HCT116 (cell line): ENCODE results near the gene HNRNPH1. TPM values are rescaled to one million over a fixed set of nuclear protein-coding genes. Genes with fewer than 3 reads are reported as not detected.

ENCODE experiments used
- ATAC-seq: fragments of 200-7000 bp; cut with Tn5 transposase; 2 replicates; pipeline ENCODE4 v1.9.1; 2020; ENCODE audit warnings: mild to moderate bottlenecking, moderate library complexity
- BruUV-seq: library from RNA; stranded (reverse); fragments of 400-500 nt; replicated peaks from 2 replicates; lab custom pipeline; 2021; lab: Mats Ljungman, UMichigan
- CTCF ChIA-PET: fragments of 300-600 bp; sonication (Branson Sonifier 250); formaldehyde crosslinking; loops from one replicate; lab custom pipeline; 2021; ENCODE audit warnings: antibody characterized with exemption; lab: Charles Lee
- POLR2A ChIA-PET: fragments of 300-600, 350-600 bp; sonication (Branson Sonifier 250); formaldehyde crosslinking; loops from one replicate; lab custom pipeline; 2021; ENCODE audit warnings: antibody characterized with exemption; lab: Charles Lee
- RAD21 ChIA-PET, 2 experiments: fragments of 300-600 bp; sonication (Branson Sonifier 250); formaldehyde crosslinking; loops; one replicate each; lab custom pipeline; 2023; ENCODE audit warnings: low total read pairs in 2 of 2; ENCODE audit not compliant: uncharacterized antibody in 2 of 2, unreplicated experiment in 2 of 2, low non-redundant PET in 1 of 2; lab: Charles Lee
- DNase-seq: peaks from one replicate; pipeline ENCODE4 v3.0.0-alpha.2; 2010; ENCODE audit warnings: low read depth, low spot score
- H2AFZ ChIP-seq: fragments of 200-600 bp; shearing (Covaris generic), sonication (generic); 2 replicates; pipeline ENCODE4 v1.6.1; 2017; ENCODE audit warnings: low read depth, mixed run types, mixed read lengths, antibody characterized with exemption, low read length; ENCODE audit not compliant: poor library complexity, severe bottlenecking
- H3K27ac ChIP-seq: 2 replicates; pipeline ENCODE4 v1.5.1; 2012; ENCODE audit warnings: low read depth, low read length
- H3K27me3 ChIP-seq: fragments of 200-600 bp; sonication (generic); 2 replicates; pipeline ENCODE4 v1.6.1; 2016; ENCODE audit warnings: mixed run types, low read length, mixed read lengths; ENCODE audit not compliant: insufficient read depth
- H3K36me3 ChIP-seq, 2 experiments: fragments of 200-500 bp in 1 of 2; fragments of 200-600 bp in 1 of 2; sonication (Bioruptor generic) in 1 of 2; sonication (generic) in 1 of 2; 2 replicates each; pipeline versions ENCODE4 v1.5.1 to v1.6.1; 2014 to 2016; ENCODE audit warnings: low read length in 2 of 2, inconsistent platforms in 1 of 2, mixed read lengths in 1 of 2, mixed run types in 1 of 2; ENCODE audit not compliant: insufficient read depth in 2 of 2, control insufficient read depth in 1 of 2
- H3K4me1 ChIP-seq, 2 experiments: fragments of 200-600 bp in 1 of 2; sonication (generic) in 1 of 2; 2 replicates each; pipeline versions ENCODE4 v1.5.1 to v1.6.1; 2012 to 2017; ENCODE audit warnings: low read length in 2 of 2, inconsistent platforms in 1 of 2, mild to moderate bottlenecking in 1 of 2, mixed read lengths in 1 of 2, mixed run types in 1 of 2, moderate library complexity in 1 of 2; ENCODE audit not compliant: insufficient read depth in 2 of 2, control insufficient read depth in 1 of 2
- H3K4me2 ChIP-seq: fragments of 200-600 bp; sonication (generic); 2 replicates; pipeline ENCODE4 v1.6.1; 2017; ENCODE audit warnings: mixed run types, low read length, mixed read lengths
- H3K4me3 ChIP-seq, 2 experiments: fragments of 200-600 bp in 1 of 2; sonication (generic) in 1 of 2; replicated peaks in 1 of 2; 2 replicates each; pipeline ENCODE4 v1.5.1; 2011 to 2016; ENCODE audit warnings: low read length in 2 of 2, control low read depth in 1 of 2, low read depth in 1 of 2, mild to moderate bottlenecking in 1 of 2, mixed read lengths in 1 of 2, mixed run types in 1 of 2
- H3K79me2 ChIP-seq: fragments of 200-600 bp; sonication (generic); 2 replicates; pipeline ENCODE4 v1.6.1; 2017; ENCODE audit warnings: mild to moderate bottlenecking, mixed run types, low read length, moderate library complexity, mixed read lengths; ENCODE audit not compliant: insufficient read depth
- H3K9ac ChIP-seq: fragments of 200-600 bp; sonication (generic); 2 replicates; pipeline ENCODE4 v1.6.1; 2016; ENCODE audit warnings: low read length, mixed read lengths
- H3K9me2 ChIP-seq: fragments of 200-600 bp; sonication (generic), shearing (Covaris generic); 2 replicates; pipeline ENCODE4 v1.6.1; 2017; ENCODE audit warnings: mixed run types, mild to moderate bottlenecking, moderate library complexity; ENCODE audit not compliant: insufficient read depth
- H3K9me3 ChIP-seq, 2 experiments: fragments of 200-500 bp in 1 of 2; fragments of 200-600 bp in 1 of 2; sonication (Bioruptor generic) in 1 of 2; sonication (generic) in 1 of 2; 2 replicates each; pipeline ENCODE4 v1.6.1; 2014 to 2017; ENCODE audit warnings: low read length in 2 of 2, mixed read lengths in 2 of 2, inconsistent platforms in 1 of 2, low read depth in 1 of 2, mild to moderate bottlenecking in 1 of 2, mixed run types in 1 of 2, moderate library complexity in 1 of 2; ENCODE audit not compliant: control insufficient read depth in 1 of 2, insufficient read depth in 1 of 2
- H4K20me1 ChIP-seq: fragments of 200-600 bp; sonication (generic), shearing (Covaris generic); 2 replicates; pipeline ENCODE4 v1.6.1; 2017; ENCODE audit warnings: mixed run types, mild to moderate bottlenecking, moderate library complexity; ENCODE audit not compliant: insufficient read depth
- CBX3 ChIP-seq: IDR thresholded peaks from 2 replicates; pipeline ENCODE4 v1.6.1; 2012; ENCODE audit warnings: low read depth
- CTCF ChIP-seq, 3 experiments: fragments of 200-600 bp in 1 of 3; sonication (generic) in 1 of 3; IDR thresholded peaks in 2 of 3; conservative IDR thresholded peaks in 1 of 3; 2 replicates each; pipeline ENCODE4 v1.5.1; 2012 to 2017; ENCODE audit warnings: low read depth in 2 of 3, low read length in 2 of 3, antibody characterized with exemption in 1 of 3, borderline replicate concordance in 1 of 3, control low read depth in 1 of 3, mild to moderate bottlenecking in 1 of 3, mixed read lengths in 1 of 3, mixed run types in 1 of 3, moderate library complexity in 1 of 3; ENCODE audit not compliant: insufficient read depth in 1 of 3
- EGR1 ChIP-seq: IDR thresholded peaks from 2 replicates; pipeline ENCODE4 v1.6.1; 2012; ENCODE audit warnings: low read depth
- ELF1 ChIP-seq: IDR thresholded peaks from 2 replicates; pipeline ENCODE4 v1.6.1; 2012; ENCODE audit warnings: low read depth, borderline replicate concordance
- EZH2 ChIP-seq: fragments of 200-600 bp; sonication (generic); IDR thresholded peaks from 2 replicates; pipeline ENCODE4 v1.6.1; 2017; ENCODE audit warnings: antibody characterized with exemption, mixed run types
- EZH2phosphoT487 ChIP-seq: fragments of 200-600 bp; IDR thresholded peaks from 2 replicates; pipeline ENCODE4 v1.6.1; 2018; ENCODE audit warnings: antibody characterized with exemption, borderline replicate concordance
- JUND ChIP-seq: IDR thresholded peaks from 2 replicates; pipeline ENCODE4 v1.6.1; 2012
- MAX ChIP-seq: IDR thresholded peaks from 2 replicates; pipeline ENCODE4 v1.6.1; 2012
- POLR2A ChIP-seq: IDR thresholded peaks from 2 replicates; pipeline ENCODE4 v1.7.0; 2011; ENCODE audit warnings: borderline replicate concordance; ENCODE audit not compliant: insufficient read depth, insufficient read length; ENCODE audit errors: extremely low read depth
- SRF ChIP-seq: IDR thresholded peaks from 2 replicates; pipeline ENCODE4 v1.6.1; 2012; ENCODE audit warnings: low read depth
- TCF7L2 ChIP-seq: IDR thresholded peaks from 2 replicates; pipeline ENCODE4 v1.7.0; 2011; ENCODE audit warnings: borderline replicate concordance, inconsistent platforms; ENCODE audit not compliant: insufficient read depth, insufficient read length; ENCODE audit errors: extremely low read depth
- ZFX ChIP-seq: fragments of 450-650 bp; IDR thresholded peaks from 2 replicates; pipeline ENCODE4 v1.6.1; 2017
- intact Hi-C: fragments of 100-400 bp; cut with micrococcal nuclease; formaldehyde crosslinking; loops from 2 replicates; pipeline ENCODE4 v1.10.0; 2022
- total RNA-seq: library from RNA; stranded (reverse); gene quantifications from one replicate; pipeline ENCODE4 v1.2.1, GENCODE V29; 2021; ENCODE audit not compliant: unreplicated experiment

The HNRNPH1 gene
- total RNA-seq, 1 experiment from 2014 or later = 788 TPM

GRCh38 chr5:179595916-179596315, 27.6 kb downstream of the HNRNPH1 start:
- no TSS peak for BruUV-seq
- ATAC-seq (no peak), DNase-seq (no peak)
- Histone ChIP-seq H3K27ac (no peak overlapping the region), H4K20me1 (no peaks in the 10 kb centered on the region), H3K27me3 (no peaks in the 10 kb centered on the region), H3K36me3 (peaks cover 36 to 45% of the 10 kb centered on the region in 2 experiments), H2AFZ (no peak overlapping the region), H3K4me2 (no peak overlapping the region), H3K9me3 (no peaks in the 10 kb centered on the region), H3K79me2 (no peaks in the 10 kb centered on the region), H3K9ac (no peak overlapping the region), H3K4me1 (no peaks in the 10 kb centered on the region), H3K9me2 (no peaks in the 10 kb centered on the region), H3K4me3 (no peak overlapping the region)
- ChIA-PET RAD21 (no interaction called here), CTCF (interaction anchor here (0.7 kb wide), 1 partner anchor 72 kb away, joined by 3 read pairs; no protein-coding TSS in a partner anchor), POLR2A (interaction anchor here (0.5 kb wide), 1 partner anchor 35 kb away, joined by 4 read pairs; no protein-coding TSS in a partner anchor)
- no peak for TF ChIP-seq ELF1
- no peak for TF ChIP-seq MAX
- no peak for TF ChIP-seq CTCF (IDR thresholded peaks at IDR 0.05 in 2 of 3, conservative IDR thresholded peaks at IDR 0.05 in 1 of 3; ENCODE audit: borderline replicate concordance in 1 of 3, insufficient read depth in 1 of 3, low read depth in 2 of 3, low read length in 2 of 3)
- no peak for TF ChIP-seq POLR2A
- no peak for TF ChIP-seq EZH2phosphoT487
- no peak for TF ChIP-seq SRF
- TF ChIP-seq EZH2 = no peak
- TF ChIP-seq ZFX = no peak
- no peak for TF ChIP-seq JUND
- TF ChIP-seq TCF7L2 = no peak
- no peak for TF ChIP-seq CBX3
- no peak for TF ChIP-seq EGR1
- intact Hi-C loops = no loop called here
